ENCODE results near the gene RAP2B. TPM values are rescaled to one million over a fixed set of nuclear protein-coding genes. Genes with fewer than 3 reads are reported as not detected.
"Not testable (repeated sequence)": the region's sequence is repeated elsewhere in the genome, so short reads cannot be mapped to it uniquely, and the experiment has no call there.

The RAP2B gene
- total RNA-seq, result 10 to 100 TPM; 12.1 to 13.6 TPM

- H3K9me3 Mint-ChIP-seq, result no peaks in the 10 kb centered on the region
- H3K36me3 Mint-ChIP-seq, result no peaks in the 10 kb centered on the region
- ATAC-seq (peak; percentile 84 to 87), DNase-seq (ENCODE audit: low spot score) (peak; percentile 95)
- peak within 1 kb of the TSS; percentile 88 to 96 for H3K27ac Mint-ChIP-seq
- no peaks in the 10 kb centered on the region for H3K27me3 Mint-ChIP-seq
- H3K4me3 Mint-ChIP-seq, result peak within 1 kb of the TSS; percentile 98
- peaks cover 42 to 47% of the 10 kb centered on the region in 2 donors for H3K4me1 Mint-ChIP-seq (ENCODE audit: low read depth in 2 of 2)
Observed at GRCh38 chr3:153161714-153162512, at the start of gene RAP2B. TSS of gene RAP2B (plus strand) at chr3:153162226. CDS start at chr3:153162694, 468 bp downstream.

GRCh38 chr3:153113541-153113940 is 48.5 kb upstream of the RAP2B start:
- DNase-seq (ENCODE audit: low spot score) (no peak), ATAC-seq (no peak)
- Mint-ChIP-seq H3K9me3 (no peaks in the 10 kb centered on the region), H3K36me3 (no peaks in the 10 kb centered on the region), H3K27ac (no peak overlapping the region), H3K27me3 (peaks cover 0 to 2% of the 10 kb centered on the region in 2 donors), H3K4me3 (no peak overlapping the region), H3K4me1 (ENCODE audit: low read depth in 2 of 2) (no peaks in the 10 kb centered on the region)

- DNase-seq (ENCODE audit: low spot score); H3K4me3 Mint-ChIP-seq; H3K4me1 Mint-ChIP-seq (ENCODE audit: low read depth in 2 of 2); H3K27ac Mint-ChIP-seq; H3K36me3 Mint-ChIP-seq; H3K27me3 Mint-ChIP-seq; ATAC-seq; H3K9me3 Mint-ChIP-seq: not testable (repeated sequence)
Observed at GRCh38 chr3:153114270-153114669, 47.8 kb upstream of the RAP2B start.

GRCh38 chr3:153115326-153115725 is 46.7 kb upstream of the RAP2B start:
- ATAC-seq (no peak), DNase-seq (ENCODE audit: low spot score) (no peak)
- Mint-ChIP-seq H3K27ac (no peak overlapping the region), H3K4me1 (ENCODE audit: low read depth in 2 of 2) (no peaks in the 10 kb centered on the region), H3K9me3 (no peaks in the 10 kb centered on the region), H3K4me3 (no peak overlapping the region), H3K36me3 (no peaks in the 10 kb centered on the region), H3K27me3 (peaks cover 0 to 2% of the 10 kb centered on the region in 2 donors)

GRCh38 chr3:153127788-153128187 is 34.2 kb upstream of the RAP2B start:
- DNase-seq (ENCODE audit: low spot score) (no peak), ATAC-seq (no peak)
- Mint-ChIP-seq H3K27ac (no peak overlapping the region), H3K36me3 (peaks cover 4% of the 10 kb centered on the region), H3K9me3 (no peaks in the 10 kb centered on the region), H3K27me3 (peaks cover 13 to 26% of the 10 kb centered on the region in 2 donors), H3K4me1 (ENCODE audit: low read depth in 2 of 2) (no peaks in the 10 kb centered on the region), H3K4me3 (no peak overlapping the region)

- no peaks in the 10 kb centered on the region for H3K36me3 Mint-ChIP-seq
- no peak overlapping the region for H3K4me3 Mint-ChIP-seq
- no peaks in the 10 kb centered on the region for H3K4me1 Mint-ChIP-seq (ENCODE audit: low read depth in 2 of 2)
- peaks cover 13 to 26% of the 10 kb centered on the region in 2 donors for H3K27me3 Mint-ChIP-seq
- ATAC-seq (no peak), DNase-seq (ENCODE audit: low spot score) (no peak)
- H3K27ac Mint-ChIP-seq, result no peak overlapping the region
- no peaks in the 10 kb centered on the region for H3K9me3 Mint-ChIP-seq
Observed at GRCh38 chr3:153129426-153129825, 32.6 kb upstream of the RAP2B start.

- no peaks in the 10 kb centered on the region for H3K36me3 Mint-ChIP-seq
- H3K27ac Mint-ChIP-seq, result no peak overlapping the region
- ATAC-seq, result no peak
- DNase-seq (ENCODE audit: low spot score), result no peak
- H3K9me3 Mint-ChIP-seq, result no peaks in the 10 kb centered on the region
- peaks cover 13 to 26% of the 10 kb centered on the region in 2 donors for H3K27me3 Mint-ChIP-seq
- no peak overlapping the region for H3K4me3 Mint-ChIP-seq
- no peaks in the 10 kb centered on the region for H3K4me1 Mint-ChIP-seq (ENCODE audit: low read depth in 2 of 2)
Observed at GRCh38 chr3:153129866-153130265, 32.2 kb upstream of the RAP2B start.

GRCh38 chr3:153130312-153130977 is 31.6 kb upstream of the RAP2B start:
- peaks cover 13 to 26% of the 10 kb centered on the region in 2 donors for H3K27me3 Mint-ChIP-seq
- H3K36me3 Mint-ChIP-seq, result no peaks in the 10 kb centered on the region
- no peak overlapping the region for H3K27ac Mint-ChIP-seq
- no peaks in the 10 kb centered on the region for H3K4me1 Mint-ChIP-seq (ENCODE audit: low read depth in 2 of 2)
- ATAC-seq (peak in 1 of 2 donors; percentile 44), DNase-seq (ENCODE audit: low spot score) (no peak)
- H3K4me3 Mint-ChIP-seq, result no peak overlapping the region
- H3K9me3 Mint-ChIP-seq, result no peaks in the 10 kb centered on the region

- H3K4me3 Mint-ChIP-seq, result no peak overlapping the region
- H3K9me3 Mint-ChIP-seq, result no peaks in the 10 kb centered on the region
- peak overlapping the region in 1 of 2 donors; percentile 15 for H3K27ac Mint-ChIP-seq
- ATAC-seq (no peak), DNase-seq (ENCODE audit: low spot score) (no peak)
- H3K36me3 Mint-ChIP-seq, result no peaks in the 10 kb centered on the region
- H3K4me1 Mint-ChIP-seq (ENCODE audit: low read depth in 2 of 2), result peaks cover 8 to 28% of the 10 kb centered on the region in 2 donors
- H3K27me3 Mint-ChIP-seq, result no peaks in the 10 kb centered on the region
Observed at GRCh38 chr3:153137626-153138025, 24.4 kb upstream of the RAP2B start.

- Mint-ChIP-seq H3K27ac (peak overlapping the region in 1 of 2 donors; percentile 27), H3K36me3 (no peaks in the 10 kb centered on the region)
- peak; percentile 57 to 78 for ATAC-seq
Observed at GRCh38 chr3:153138276-153139210, 23.5 kb upstream of the RAP2B start.

GRCh38 chr3:153142961-153143360 is 19.1 kb upstream of the RAP2B start:
- DNase-seq (ENCODE audit: low spot score), result no peak
- Mint-ChIP-seq H3K36me3 (no peaks in the 10 kb centered on the region), H3K27ac (no peak overlapping the region), H3K27me3 (no peaks in the 10 kb centered on the region), H3K4me3 (no peak overlapping the region), H3K9me3 (no peaks in the 10 kb centered on the region), H3K4me1 (ENCODE audit: low read depth in 2 of 2) (peaks cover 8 to 39% of the 10 kb centered on the region in 2 donors)
- no peak for ATAC-seq

More at GRCh38 chr3:153138276-153139210, 23.5 kb upstream of the RAP2B start:
- Mint-ChIP-seq H3K4me3 (peak overlapping the region; percentile 14), H3K4me1 (ENCODE audit: low read depth in 2 of 2) (peaks cover 8 to 28% of the 10 kb centered on the region in 2 donors), H3K9me3 (no peaks in the 10 kb centered on the region), H3K27me3 (no peaks in the 10 kb centered on the region)
- DNase-seq (ENCODE audit: low spot score), result no peak

GRCh38 chr3:153144071-153144470 is 18.0 kb upstream of the RAP2B start:
- ATAC-seq (no peak), DNase-seq (ENCODE audit: low spot score) (no peak)
- H3K36me3 Mint-ChIP-seq, result no peaks in the 10 kb centered on the region
- peaks cover 8 to 31% of the 10 kb centered on the region in 2 donors for H3K4me1 Mint-ChIP-seq (ENCODE audit: low read depth in 2 of 2)
- H3K9me3 Mint-ChIP-seq, result no peaks in the 10 kb centered on the region
- H3K4me3 Mint-ChIP-seq, result no peak overlapping the region
- no peak overlapping the region for H3K27ac Mint-ChIP-seq
- H3K27me3 Mint-ChIP-seq, result no peaks in the 10 kb centered on the region

- Mint-ChIP-seq H3K27ac (no peak overlapping the region), H3K27me3 (no peaks in the 10 kb centered on the region), H3K36me3 (no peaks in the 10 kb centered on the region), H3K4me1 (ENCODE audit: low read depth in 2 of 2) (peaks cover 8 to 28% of the 10 kb centered on the region in 2 donors), H3K9me3 (no peaks in the 10 kb centered on the region), H3K4me3 (no peak overlapping the region)
- DNase-seq (ENCODE audit: low spot score) (no peak), ATAC-seq (no peak)
Observed at GRCh38 chr3:153144779-153145178, 17.2 kb upstream of the RAP2B start.

Measured in natural killer cell treated with Interleukin-12 subunit alpha and Interleukin-12 subunit beta and Interleukin-15 and Interleukin-18, amount 100 ng/mL, for 72 hours (primary cell).